Spleen (tissue), 11 donors: ENCODE measurements around the gene RTN4IP1. TPM values are rescaled to one million over a fixed set of nuclear protein-coding genes. Genes with fewer than 3 reads are reported as not detected.
A peak's percentile ranks its signal among the peaks of the same experiment; 100 is the strongest.

Experiments
- DNase-seq: peaks from one replicate; pipeline ENCODE4 v3.0.0-alpha.2; 2020
- H3K27ac ChIP-seq, 8 donors: fragments of 200-600 bp; sonication (generic) in 7 of 8; 1 replicate in 4 of 8; 2 replicates in 4 of 8; pipeline versions ENCODE4 v1.5.0 to v1.8.0; 2016 to 2021; ENCODE audit warnings: inconsistent platforms in 4 of 8, mild to moderate bottlenecking in 4 of 8, moderate library complexity in 1 of 8
- H3K27me3 ChIP-seq, 7 donors: fragments of 200-600 bp; sonication (generic) in 6 of 7; replicated peaks in 1 of 7; 1 replicate in 4 of 7; 2 replicates in 3 of 7; pipeline versions ENCODE4 v1.5.0 to v1.8.0; 2016 to 2021; ENCODE audit warnings: inconsistent platforms in 3 of 7, mild to moderate bottlenecking in 1 of 7
- H3K36me3 ChIP-seq, 6 donors: fragments of 200-600 bp; sonication (generic) in 5 of 6; 1 replicate in 4 of 6; 2 replicates in 2 of 6; pipeline versions ENCODE4 v1.5.0 to v1.8.0; 2016 to 2021; ENCODE audit warnings: inconsistent platforms in 2 of 6
- H3K4me1 ChIP-seq, 6 donors: fragments of 200-600 bp; sonication (generic) in 5 of 6; 1 replicate in 3 of 6; 2 replicates in 3 of 6; pipeline versions ENCODE4 v1.5.0 to v1.8.0; 2016 to 2021; ENCODE audit warnings: inconsistent platforms in 3 of 6
- H3K4me3 ChIP-seq, 8 donors: fragments of 200-600 bp; sonication (generic) in 7 of 8; 1 replicate in 4 of 8; 2 replicates in 4 of 8; pipeline versions ENCODE4 v1.5.0 to v1.8.0; 2016 to 2021; ENCODE audit warnings: inconsistent platforms in 4 of 8, mild to moderate bottlenecking in 4 of 8, moderate library complexity in 2 of 8
- H3K9me3 ChIP-seq, 8 donors: fragments of 200-600 bp; sonication (generic) in 7 of 8; 1 replicate in 4 of 8; 2 replicates in 4 of 8; pipeline versions ENCODE4 v1.5.0 to v1.8.0; 2016 to 2021; ENCODE audit warnings: inconsistent platforms in 4 of 8
- CTCF ChIP-seq, 11 experiments: fragments of 200-600 bp in 7 of 11; fragments of 450-650 bp in 4 of 11; sonication (generic) in 4 of 11; IDR thresholded peaks in 8 of 11; conservative IDR thresholded peaks in 3 of 11; 1 replicate in 7 of 11; 2 replicates in 4 of 11; pipeline versions ENCODE4 v1.4.0 to v1.8.0; 2016 to 2021; ENCODE audit warnings: antibody characterized with exemption in 11 of 11, inconsistent platforms in 4 of 11, mild to moderate bottlenecking in 1 of 11
- POLR2A ChIP-seq, 3 donors: fragments of 450-650 bp; IDR thresholded peaks; one replicate each; pipeline ENCODE4 v1.5.1; 2017; ENCODE audit warnings: antibody characterized with exemption in 3 of 3, mild to moderate bottlenecking in 1 of 3
- POLR2AphosphoS5 ChIP-seq, 3 donors: sonication (generic); formaldehyde crosslinking; IDR thresholded peaks; one replicate each; pipeline ENCODE4 v1.5.1; 2017; ENCODE audit warnings: antibody characterized with exemption in 3 of 3
- WGBS, 5 donors: extraction: QIAGEN DNeasy Blood & Tissue Kit in 3 of 5; methylation state at CpG; one replicate each; pipeline versions ENCODE4 v1.1.5 to v1.1.7; 2013 to 2018; 5-methylcytosine and 5-hydroxymethylcytosine counted together
- intact Hi-C: fragments of 100-400 bp; cut with DNase I; formaldehyde crosslinking; loops from one replicate; pipeline ENCODE4 v1.15.0; 2023; ENCODE audit warnings: low total_unique reads
- polyA plus RNA-seq, 3 donors: library from polyadenylated mRNA; stranded (reverse); fragments of 200-250 nt; gene quantifications; one replicate each; pipeline ENCODE4 v1.2.1, GENCODE V29; 2013
- total RNA-seq, 7 donors: library from RNA; depleted of rRNA in 3 of 7; stranded (reverse); fragments of >200 nt in 3 of 7; fragmentation: NEBNext Ultra II Directional in 4 of 7; extraction: Animal tissue kit (Norgen Biotek cat#: 25700) in 4 of 7; gene quantifications; one replicate each; pipeline versions ENCODE4 v1.1.0 to v1.2.1, GENCODE V29; 2016 to 2021
- donor health status: healthy with polysubstance abuse.
- donor health status: DM: no; HTN: no; CAD: no; lungs with moderate emphysema.
- donor health status: DM: no; HTN: no; CAD: no.
- donor health status: Bipolar disorder and iron deficiency.
- donor health status: healthy.
- donor health status: DM: no; HTN: no; CAD: no.
- donor health status: DM: yes; HTN: yes; CAD: no.

Gene RTN4IP1
- total and polyA plus RNA-seq, 10 donors: 3.9 to 9.1 (median 6.6) TPM

- DNase-seq: no peak
- TF ChIP-seq CTCF (IDR thresholded peaks at IDR 0.05 in 8 of 11, conservative IDR thresholded peaks at IDR 0.05 in 3 of 11): no peak
- no peak for TF ChIP-seq POLR2A (IDR thresholded peaks at IDR 0.05)
- no peak for TF ChIP-seq POLR2AphosphoS5 (IDR thresholded peaks at IDR 0.05)
- Histone ChIP-seq H3K9me3 (no peaks in the 10 kb centered on the region), H3K36me3 (peaks cover 0 to 30% (median 8%) of the 10 kb centered on the region in 6 donors), H3K27ac (peak overlapping the region; percentile 50 to 84 (median 76)), H3K4me1 (peaks cover 9 to 78% (median 51%) of the 10 kb centered on the region in 6 donors), H3K27me3 (no peaks in the 10 kb centered on the region), H3K4me3 (peak overlapping the region in 1 of 8 donors; percentile 21)
- 34 to 38% (median 37%) methylated on average over 7 of the region's 7 CpGs for WGBS, 5 donors
- intact Hi-C loops: no loop called here
Measured at GRCh38 chr6:106637051-106637716, 7.9 kb upstream of the RTN4IP1 start.

- no peaks in the 10 kb centered on the region for H3K9me3 ChIP-seq
- TF ChIP-seq CTCF (IDR thresholded peaks at IDR 0.05 in 8 of 11, conservative IDR thresholded peaks at IDR 0.05 in 3 of 11) (no peak), POLR2AphosphoS5 (IDR thresholded peaks at IDR 0.05) (no peak), POLR2A (IDR thresholded peaks at IDR 0.05) (no peak)
- WGBS, 5 donors: 96 to 98% (median 97%) methylated on average over 5 of the region's 5 CpGs
- no peak overlapping the region for H3K27ac ChIP-seq
- intact Hi-C loops: no loop called here
- H3K4me3 ChIP-seq: no peak overlapping the region
- DNase-seq: no peak
- H3K4me1 ChIP-seq: peaks cover 14 to 87% (median 64%) of the 10 kb centered on the region in 6 donors
- no peaks in the 10 kb centered on the region for H3K27me3 ChIP-seq
- H3K36me3 ChIP-seq: peaks cover 0 to 4% (median 0%) of the 10 kb centered on the region in 6 donors
Measured at GRCh38 chr6:106634565-106634964, 5.3 kb upstream of the RTN4IP1 start.

GRCh38 chr6:106631346-106631745 lies 2.0 kb upstream of the RTN4IP1 start:
- Histone ChIP-seq H3K27ac (no peak overlapping the region), H3K4me1 (peaks cover 9 to 82% (median 57%) of the 10 kb centered on the region in 6 donors), H3K27me3 (no peaks in the 10 kb centered on the region), H3K9me3 (no peaks in the 10 kb centered on the region), H3K36me3 (no peaks in the 10 kb centered on the region), H3K4me3 (no peak overlapping the region)
- TF ChIP-seq POLR2A (IDR thresholded peaks at IDR 0.05) (no peak), POLR2AphosphoS5 (IDR thresholded peaks at IDR 0.05) (no peak), CTCF (IDR thresholded peaks at IDR 0.05 in 8 of 11, conservative IDR thresholded peaks at IDR 0.05 in 3 of 11) (no peak)
- DNase-seq: no peak
- intact Hi-C loops: no loop called here
- WGBS, 5 donors: 60 to 78% (median 65%) methylated on average over 1 of the region's 1 CpG

DNA sequence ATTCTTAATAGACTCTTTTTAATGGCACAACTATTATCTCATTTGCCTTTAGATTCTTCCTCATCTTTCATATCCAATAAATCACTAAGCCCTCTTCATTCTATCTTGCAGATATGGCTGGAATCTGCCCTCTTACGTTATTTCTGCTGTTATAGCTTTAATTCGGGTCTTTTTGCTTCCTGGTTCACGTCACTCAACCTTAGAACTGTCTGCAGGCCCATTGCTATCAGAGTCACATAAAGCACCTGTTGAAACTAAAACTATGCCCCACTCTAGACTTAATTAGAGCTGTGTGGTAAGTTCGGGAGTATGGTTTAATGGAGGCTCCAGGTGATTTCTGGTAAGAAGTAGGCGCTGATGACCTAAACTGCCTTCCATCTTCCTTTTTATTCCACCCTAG lies 1.1 kb upstream of the RTN4IP1 start:
- no peaks in the 10 kb centered on the region for H3K9me3 ChIP-seq
- 44 to 59% (median 51%) methylated on average over 5 of the region's 5 CpGs for WGBS, 5 donors

More for the DNA sequence above, 1.1 kb upstream of the RTN4IP1 start:
- TF ChIP-seq POLR2AphosphoS5 (IDR thresholded peaks at IDR 0.05) (no peak), CTCF (IDR thresholded peaks at IDR 0.05 in 8 of 11, conservative IDR thresholded peaks at IDR 0.05 in 3 of 11) (no peak), POLR2A (IDR thresholded peaks at IDR 0.05) (no peak)
- Histone ChIP-seq H3K27ac (peak overlapping the region in 6 of 8 donors; percentile 82 to 92 (median 88)), H3K4me3 (peak overlapping the region; percentile 80 to 99 (median 91)), H3K27me3 (no peaks in the 10 kb centered on the region), H3K36me3 (no peaks in the 10 kb centered on the region), H3K4me1 (peaks cover 7 to 81% (median 54%) of the 10 kb centered on the region in 6 donors)
- intact Hi-C loops: no loop called here
- DNase-seq: no peak
